C4-2B (cell line): ENCODE data around the gene LRRC56.
"Not testable (repeated sequence)": the region's sequence is repeated elsewhere in the genome, so short reads cannot be mapped to it uniquely, and the experiment has no call there.

ENCODE experiments used
- CTCF ChIP-seq: fragments of 450-650 bp; conservative IDR thresholded peaks from 2 replicates; pipeline ENCODE4 v1.5.1; 2017; ENCODE audit warnings: mild to moderate bottlenecking
- ZFX ChIP-seq: fragments of 450-650 bp; IDR thresholded peaks from 2 replicates; pipeline ENCODE4 v1.6.1; 2017

DNA sequence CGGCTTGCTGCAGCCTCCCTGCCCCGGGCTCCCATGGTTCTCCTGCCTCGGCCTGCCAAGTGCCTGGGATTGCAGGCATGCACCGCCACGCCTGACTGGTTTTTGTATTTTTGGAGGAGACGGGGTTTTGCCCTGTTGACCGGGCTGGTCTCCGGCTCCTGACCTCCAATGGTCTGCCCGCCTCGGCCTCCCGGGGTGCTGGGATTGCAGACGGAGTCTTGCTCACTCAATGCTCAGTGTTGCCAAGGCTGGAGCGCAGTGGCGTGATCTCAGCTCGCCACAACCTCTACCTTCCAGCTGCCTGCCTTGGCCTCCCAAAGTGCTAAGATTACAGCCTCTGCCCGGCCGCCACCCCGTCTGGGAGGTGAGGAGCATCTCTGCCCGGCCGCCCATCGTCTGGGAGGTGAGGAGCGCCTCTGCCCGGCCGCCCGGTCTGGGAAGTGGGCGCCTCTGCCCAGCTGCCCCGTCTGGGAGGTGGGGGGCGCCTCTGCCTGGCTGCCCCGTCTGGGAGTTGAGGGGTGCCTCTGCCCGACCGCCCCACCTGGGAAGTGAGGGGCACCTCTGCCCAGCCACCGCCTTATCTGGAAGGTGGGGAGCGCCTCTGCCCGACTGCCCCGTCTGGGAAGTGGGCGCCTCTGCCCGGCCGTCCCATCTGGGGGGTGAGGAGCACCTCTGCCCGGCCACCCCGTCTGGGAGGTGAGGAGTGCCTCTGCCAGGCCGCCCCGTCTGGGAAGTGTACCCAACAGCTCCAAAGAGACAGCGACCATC is 20.2 kb upstream of the LRRC56 start:
- TF ChIP-seq CTCF, ZFX: not testable (repeated sequence)
